HG02678 (cell line): ENCODE results near the gene ZNF608.
A peak's percentile ranks its signal among the peaks of the same experiment; 100 is the strongest.

Source experiments
- ATAC-seq: cut with Tn5 transposase; IDR thresholded peaks from one replicate; pipeline ENCODE4 v1.9.1; 2021; ENCODE audit warnings: mild to moderate bottlenecking, moderate library complexity; ENCODE audit not compliant: unreplicated experiment

ZNF608 gene

GRCh38 chr5:124738681-124739633 lies 7.5 kb downstream of the ZNF608 start:
- ATAC-seq = no peak

- ATAC-seq = no peak
Measured at GRCh38 chr5:124737651-124738050, 8.8 kb downstream of the ZNF608 start.

- ATAC-seq = no peak
Measured at GRCh38 chr5:124736805-124737188, 9.6 kb downstream of the ZNF608 start.

- ATAC-seq = no peak
Measured at GRCh38 chr5:124736082-124736804, 10.2 kb downstream of the ZNF608 start.

- ATAC-seq = no peak
Measured at GRCh38 chr5:124735169-124735858, 11.1 kb downstream of the ZNF608 start.

- no peak for ATAC-seq
Measured at GRCh38 chr5:124734574-124735168, 11.8 kb downstream of the ZNF608 start.

GRCh38 chr5:124733329-124733650 lies 13.1 kb downstream of the ZNF608 start:
- ATAC-seq = no peak

- ATAC-seq = no peak
Measured at GRCh38 chr5:124732428-124733328, 13.8 kb downstream of the ZNF608 start.

GRCh38 chr5:124730381-124730780 lies 16.1 kb downstream of the ZNF608 start:
- no peak for ATAC-seq

GRCh38 chr5:124729720-124730359 lies 16.6 kb downstream of the ZNF608 start:
- ATAC-seq = no peak

GRCh38 chr5:124728968-124729332 lies 17.5 kb downstream of the ZNF608 start:
- no peak for ATAC-seq

GRCh38 chr5:124728331-124728967 lies 18.0 kb downstream of the ZNF608 start:
- ATAC-seq = no peak

- no peak for ATAC-seq
Measured at GRCh38 chr5:124726631-124727362, 19.6 kb downstream of the ZNF608 start.

- ATAC-seq = no peak
Measured at GRCh38 chr5:124725622-124726258, 20.7 kb downstream of the ZNF608 start.

GRCh38 chr5:124725040-124725434 lies 21.4 kb downstream of the ZNF608 start:
- peak; percentile 39 for ATAC-seq

- peak; percentile 12 for ATAC-seq
Measured at GRCh38 chr5:124724357-124725039, 21.9 kb downstream of the ZNF608 start.

- no peak for ATAC-seq
Measured at GRCh38 chr5:124721229-124721735, 25.2 kb downstream of the ZNF608 start.
